C4-2B (cell line): ENCODE measurements around the gene TBCEL.

Experiments
- ZFX ChIP-seq: fragments of 450-650 bp; IDR thresholded peaks from 2 replicates; pipeline ENCODE4 v1.6.1; 2017
- TF ChIP-seq, protein P1 (sequence below): fragments of 450-650 bp; conservative IDR thresholded peaks from 2 replicates; pipeline ENCODE4 v1.5.1; 2017; ENCODE audit warnings: mild to moderate bottlenecking

DNA sequence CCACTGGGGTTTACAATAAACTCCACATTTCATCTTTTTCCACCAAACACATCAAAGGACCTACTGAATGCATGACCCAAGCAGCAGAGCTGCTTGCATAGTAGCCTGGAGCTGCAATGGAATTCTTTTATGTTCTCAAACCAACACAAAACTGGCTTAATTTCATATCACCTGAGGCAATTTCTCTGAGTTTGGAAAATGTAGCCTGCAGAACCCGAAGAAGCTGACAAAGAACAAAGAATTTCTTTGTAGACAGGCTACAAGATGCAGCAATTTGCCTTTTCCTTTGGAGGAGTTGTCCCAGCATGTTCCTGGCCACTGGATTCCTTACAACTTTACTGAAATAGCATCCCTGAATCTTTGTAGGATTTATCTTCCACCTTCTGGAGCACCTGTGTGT, 71.7 kb downstream of the TBCEL start:
- TF ChIP-seq, protein P1, sequence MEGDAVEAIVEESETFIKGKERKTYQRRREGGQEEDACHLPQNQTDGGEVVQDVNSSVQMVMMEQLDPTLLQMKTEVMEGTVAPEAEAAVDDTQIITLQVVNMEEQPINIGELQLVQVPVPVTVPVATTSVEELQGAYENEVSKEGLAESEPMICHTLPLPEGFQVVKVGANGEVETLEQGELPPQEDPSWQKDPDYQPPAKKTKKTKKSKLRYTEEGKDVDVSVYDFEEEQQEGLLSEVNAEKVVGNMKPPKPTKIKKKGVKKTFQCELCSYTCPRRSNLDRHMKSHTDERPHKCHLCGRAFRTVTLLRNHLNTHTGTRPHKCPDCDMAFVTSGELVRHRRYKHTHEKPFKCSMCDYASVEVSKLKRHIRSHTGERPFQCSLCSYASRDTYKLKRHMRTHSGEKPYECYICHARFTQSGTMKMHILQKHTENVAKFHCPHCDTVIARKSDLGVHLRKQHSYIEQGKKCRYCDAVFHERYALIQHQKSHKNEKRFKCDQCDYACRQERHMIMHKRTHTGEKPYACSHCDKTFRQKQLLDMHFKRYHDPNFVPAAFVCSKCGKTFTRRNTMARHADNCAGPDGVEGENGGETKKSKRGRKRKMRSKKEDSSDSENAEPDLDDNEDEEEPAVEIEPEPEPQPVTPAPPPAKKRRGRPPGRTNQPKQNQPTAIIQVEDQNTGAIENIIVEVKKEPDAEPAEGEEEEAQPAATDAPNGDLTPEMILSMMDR = no peak
- no peak for TF ChIP-seq ZFX
